Measurements from ENCODE around the gene TPD52L1.

TPD52L1 gene

DNA sequence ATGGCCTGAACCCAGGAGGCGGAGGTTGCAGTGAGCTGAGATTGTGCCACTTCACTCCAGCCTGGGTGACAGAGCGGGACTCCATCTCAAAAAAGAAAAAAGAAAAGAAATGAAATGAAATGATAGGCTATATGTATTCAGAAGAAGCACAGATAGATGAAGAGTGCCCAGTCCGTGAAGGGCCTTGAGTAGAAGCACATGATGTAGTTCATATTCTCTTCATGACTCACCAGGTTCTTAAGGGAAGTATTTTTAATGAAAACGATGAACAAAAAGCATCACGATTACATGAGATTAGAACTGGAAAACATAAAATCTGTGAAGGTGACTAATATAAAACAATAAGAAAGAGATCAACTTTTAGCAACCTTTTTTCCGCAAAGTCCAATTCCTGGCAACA is 29.8 kb downstream of the TPD52L1 start:
- no peak for DNase-seq

DNA sequence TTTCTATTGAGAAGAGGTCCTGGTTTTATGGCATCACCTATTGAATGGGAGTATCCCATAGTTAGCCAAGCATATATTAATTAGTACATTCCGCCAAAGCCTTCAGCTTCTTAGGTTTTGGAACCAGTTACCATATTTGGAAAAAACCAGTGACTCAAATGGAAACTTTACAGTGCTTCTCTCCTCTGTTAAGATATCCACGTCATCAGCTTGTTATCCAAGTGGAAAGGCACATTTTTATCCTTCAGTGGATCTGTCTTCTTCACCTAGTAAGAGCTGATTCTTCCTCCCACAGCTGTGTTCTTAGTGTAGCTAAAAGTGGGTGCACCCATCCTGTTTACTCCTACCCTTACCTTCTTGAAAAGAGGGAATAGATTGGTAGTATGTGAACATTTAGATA is 34.5 kb downstream of the TPD52L1 start:
- no peak for DNase-seq

DNA sequence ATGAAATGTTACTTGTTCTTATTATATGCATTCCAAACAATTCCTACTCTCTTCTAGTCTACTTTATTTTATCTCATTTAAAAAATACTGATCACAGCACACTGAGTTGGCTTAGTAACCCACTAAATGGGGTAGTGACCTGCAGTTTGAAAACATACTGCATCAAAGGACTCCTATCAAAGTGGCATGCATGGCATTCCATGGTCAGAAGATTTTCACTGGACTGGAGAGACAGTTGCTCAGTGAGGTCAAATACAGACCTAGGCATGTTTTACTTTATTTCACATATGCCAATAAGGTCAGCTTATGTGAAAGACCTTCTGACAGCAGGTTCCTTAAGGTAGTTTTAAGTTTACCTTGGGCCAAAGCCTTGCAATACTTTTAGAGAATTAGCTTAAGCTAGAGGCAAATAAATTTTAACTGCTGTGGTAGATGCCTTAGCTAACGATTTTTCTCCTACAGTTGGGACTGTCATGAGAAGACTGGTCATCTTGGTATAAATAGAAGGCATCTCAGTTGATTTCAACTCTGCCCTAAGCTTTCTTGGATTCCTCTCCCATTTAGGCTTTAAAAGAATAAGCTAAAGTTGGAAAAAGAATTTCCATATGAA is 35.1 kb downstream of the TPD52L1 start:
- no peak for DNase-seq

DNA sequence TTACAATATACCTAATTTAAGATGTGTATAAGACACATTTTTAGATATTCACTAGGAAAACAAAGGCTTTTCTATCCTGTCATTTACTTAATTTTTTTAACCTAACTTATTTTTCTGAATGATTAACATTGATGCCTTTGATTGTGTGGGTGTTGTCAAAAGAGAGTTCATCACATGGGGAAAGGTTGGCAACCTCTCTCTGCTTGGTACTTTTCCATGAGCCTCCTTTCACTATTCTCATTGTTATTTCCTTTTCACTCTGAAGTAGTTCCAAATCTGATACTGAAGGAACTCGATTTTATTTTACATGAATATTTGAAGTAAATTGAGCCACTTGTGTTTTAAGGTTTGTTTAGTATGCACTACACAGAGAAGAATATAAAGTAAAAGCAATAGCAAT is 35.9 kb downstream of the TPD52L1 start:
- DNase-seq, result no peak

DNA sequence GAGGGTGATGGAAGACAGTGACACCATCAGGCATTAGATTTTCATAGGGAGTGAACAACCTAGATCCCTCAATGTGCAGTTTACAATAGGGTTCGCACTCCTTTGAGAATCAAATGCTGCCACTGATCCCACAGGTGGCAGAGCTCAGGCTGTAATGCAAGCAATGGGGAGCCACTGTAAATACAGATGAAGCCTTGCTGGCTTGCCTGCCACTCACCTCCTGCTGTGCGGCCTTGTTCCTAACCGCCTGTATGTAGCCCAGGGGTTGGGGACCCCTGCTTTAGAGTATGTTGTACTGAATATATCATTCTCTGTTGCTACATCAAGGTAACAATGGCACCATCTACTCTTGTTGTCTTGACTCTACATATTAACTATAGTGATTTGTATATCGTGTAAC is 37.1 kb downstream of the TPD52L1 start:
- DNase-seq, result no peak

DNA sequence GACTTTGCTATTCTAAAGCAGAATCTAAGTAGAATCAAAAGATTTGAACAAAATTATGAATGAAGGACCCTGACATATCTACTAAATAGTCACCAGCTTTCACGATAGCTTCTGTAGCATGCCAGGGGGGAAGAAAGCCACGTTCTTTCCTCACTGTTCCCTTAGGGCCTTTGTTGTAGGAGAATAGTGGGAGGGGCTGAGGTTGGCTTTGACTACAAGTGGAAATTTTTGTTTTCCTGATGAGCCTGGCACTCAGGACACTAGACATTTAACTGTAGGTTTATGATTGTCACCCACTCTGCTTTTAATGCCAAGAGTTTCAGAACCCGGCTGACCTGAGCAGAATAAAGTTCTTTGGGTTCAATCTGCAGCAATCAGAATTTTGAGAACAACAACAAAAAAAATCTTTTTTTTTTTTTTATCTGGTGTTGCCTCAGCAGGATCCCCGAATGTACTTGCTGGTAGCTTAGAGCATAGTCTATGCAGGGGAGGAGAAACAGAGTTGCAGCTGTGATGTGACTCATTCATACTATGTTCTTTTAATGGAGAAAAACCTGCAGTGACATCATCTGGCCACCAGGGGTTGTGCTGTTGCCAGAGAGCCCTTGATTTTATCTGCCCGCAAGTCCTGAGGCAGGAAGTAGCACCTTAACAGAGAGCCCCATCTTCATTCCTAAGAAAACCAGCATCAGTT is 38.5 kb downstream of the TPD52L1 start:
- no peak for DNase-seq

DNA sequence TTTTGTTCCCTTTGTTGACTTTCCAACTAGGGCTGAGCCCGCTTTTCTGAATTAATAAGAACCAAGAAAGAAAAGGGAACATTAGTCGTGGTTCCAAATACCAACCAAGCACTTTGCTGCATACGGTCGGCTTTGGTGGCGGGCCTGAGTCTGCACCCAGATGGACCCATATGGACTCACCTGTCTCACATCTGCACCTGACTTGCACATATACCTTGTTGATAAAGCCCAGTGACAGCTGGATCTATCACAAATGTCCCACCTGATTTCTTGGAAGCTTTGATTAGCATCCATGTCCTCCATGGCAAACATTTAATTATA is 39.0 kb downstream of the TPD52L1 start:
- DNase-seq, result no peak

DNA sequence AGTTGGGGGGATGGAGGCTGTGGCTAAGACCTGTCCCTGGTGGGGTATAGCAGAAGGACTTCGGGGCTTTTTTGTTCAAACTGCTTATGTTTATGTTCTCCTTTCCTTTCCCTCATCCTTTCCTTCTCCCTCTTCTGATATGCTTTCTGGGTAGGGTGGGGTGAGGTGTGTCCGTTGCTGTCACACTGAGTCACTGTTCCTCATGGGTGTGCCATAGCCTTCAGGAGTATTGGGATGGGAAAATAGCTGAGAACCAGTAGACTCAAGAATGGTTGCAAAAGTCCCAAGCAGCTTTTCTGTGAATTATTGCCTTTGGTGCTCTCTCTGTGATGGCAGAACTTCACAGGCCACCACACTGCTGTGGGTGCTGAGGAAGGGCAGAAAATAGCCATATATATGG is 39.6 kb downstream of the TPD52L1 start:
- no peak for DNase-seq

DNA sequence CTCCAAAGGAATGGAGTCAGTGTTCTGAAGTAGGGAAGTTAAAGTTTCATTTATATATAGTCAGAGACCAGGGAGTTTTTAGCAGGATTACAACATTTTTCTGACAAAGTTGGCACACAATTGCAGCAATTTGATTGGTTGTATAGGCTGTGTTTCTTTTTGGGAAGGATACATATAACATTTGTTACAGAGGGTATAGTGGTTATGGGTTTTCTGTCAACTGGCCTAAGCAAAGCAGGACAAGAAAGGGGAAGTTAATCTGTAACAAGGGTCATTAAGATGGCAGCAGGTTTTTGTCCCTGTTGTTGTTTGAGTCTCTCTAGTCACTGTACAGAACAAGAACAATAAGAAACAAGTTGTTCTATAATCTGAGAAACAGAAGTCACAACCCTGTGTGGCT is 41.4 kb downstream of the TPD52L1 start:
- no peak for DNase-seq

DNA sequence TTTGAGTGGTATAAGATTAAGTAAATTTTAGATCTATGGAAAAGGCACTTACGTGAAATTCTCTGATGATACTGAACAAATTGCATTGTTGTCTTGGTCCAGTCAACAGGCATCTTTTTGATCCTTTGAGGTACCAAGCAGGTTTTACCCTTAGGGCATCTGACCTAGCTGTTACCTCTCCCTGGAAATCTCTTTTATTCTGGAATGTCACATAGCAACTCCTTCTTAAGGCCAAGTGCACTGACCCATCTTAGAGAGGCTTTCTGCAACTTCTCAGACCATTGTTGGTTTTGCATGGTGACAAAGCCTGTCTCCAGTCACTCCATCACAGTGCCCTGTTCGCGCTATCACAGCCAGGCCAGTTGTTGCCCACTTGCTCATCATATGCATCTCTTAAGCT is 42.0 kb downstream of the TPD52L1 start:
- no peak for DNase-seq

DNA sequence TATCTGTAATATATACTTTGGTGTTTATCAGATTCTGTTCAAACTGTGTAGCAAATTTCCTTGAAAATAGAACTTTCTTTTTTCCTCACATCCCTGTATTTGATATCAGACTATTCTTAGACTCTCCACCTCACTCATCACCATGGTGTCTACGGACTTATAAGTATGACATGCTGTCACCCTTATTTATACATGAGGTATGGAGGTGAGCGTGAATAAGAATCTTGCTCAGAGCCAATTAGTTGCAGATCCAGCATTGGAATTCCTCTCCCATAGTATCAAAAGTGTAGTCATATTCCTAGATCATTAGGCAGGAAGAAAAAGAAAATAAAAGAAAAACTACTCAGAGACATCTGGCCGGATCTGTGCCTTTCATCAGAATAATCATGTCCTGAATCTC is 43.0 kb downstream of the TPD52L1 start:
- no peak for DNase-seq

DNA sequence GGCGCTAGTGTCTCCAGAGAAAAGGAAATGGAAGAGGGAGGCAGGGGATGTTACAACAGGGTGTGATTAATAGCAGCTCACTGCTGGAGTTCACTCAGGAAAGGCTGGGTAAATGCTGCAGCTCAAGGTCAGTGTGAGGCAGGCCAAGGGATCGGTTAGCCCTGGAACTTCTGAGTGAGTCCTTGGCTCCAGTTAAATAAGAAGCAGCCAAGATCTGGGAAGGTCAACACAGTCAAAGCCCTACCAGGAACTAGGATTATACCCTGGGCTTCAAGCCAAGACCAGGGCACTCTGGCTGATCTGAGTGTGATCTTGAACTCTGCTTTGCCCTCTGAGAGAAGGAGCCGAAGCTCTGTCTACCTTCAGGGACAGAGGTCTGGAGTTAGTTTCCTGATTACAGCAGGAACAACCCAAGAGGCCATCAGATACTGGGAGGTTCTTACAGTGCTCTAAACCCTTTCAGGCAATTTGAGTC is 44.3 kb downstream of the TPD52L1 start:
- DNase-seq, result no peak

DNA sequence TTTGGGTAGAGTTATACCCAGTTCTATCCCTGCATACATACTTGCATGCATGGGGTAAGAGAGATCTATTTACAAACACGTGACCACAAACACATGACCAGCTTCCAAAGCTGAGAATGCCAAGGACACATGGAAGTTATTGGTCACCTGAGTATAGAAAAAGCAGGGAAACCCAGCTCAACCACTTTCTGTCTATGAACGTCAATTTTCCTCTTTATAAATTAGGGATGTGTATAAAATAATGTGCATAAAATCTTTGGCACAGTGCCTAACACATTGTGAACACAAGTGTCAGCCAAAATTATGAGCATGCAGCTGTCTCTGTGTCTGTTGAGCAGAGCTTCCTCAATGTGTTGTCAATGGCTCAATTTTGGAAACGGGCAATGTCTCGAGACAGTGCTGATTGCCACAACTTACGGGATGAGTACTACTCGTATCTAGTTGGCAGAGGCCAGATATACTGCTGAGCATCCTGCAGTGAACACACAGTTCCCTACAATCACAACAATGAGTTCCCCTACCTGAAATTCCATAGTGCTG is 44.9 kb downstream of the TPD52L1 start:
- DNase-seq, result peak; percentile 62

DNA sequence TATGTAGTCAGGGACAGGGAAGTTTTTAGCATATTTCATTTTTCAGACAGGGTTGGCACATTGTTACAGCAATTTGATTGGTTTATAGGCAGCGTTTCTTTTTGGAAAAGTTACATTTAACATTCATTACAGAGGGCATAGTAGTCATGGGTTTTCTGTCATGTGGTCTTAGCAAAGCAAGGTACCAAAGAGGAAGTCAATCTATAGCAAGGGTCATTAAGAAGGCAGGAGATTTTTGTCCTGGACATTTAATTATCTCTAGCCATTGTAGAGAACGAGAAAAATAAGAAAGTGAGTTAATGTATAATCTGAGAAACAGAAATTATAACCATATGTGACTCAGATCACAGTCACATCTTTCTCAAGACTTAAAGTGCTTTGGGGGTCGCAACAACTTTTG is 47.4 kb downstream of the TPD52L1 start:
- no peak for DNase-seq

DNA sequence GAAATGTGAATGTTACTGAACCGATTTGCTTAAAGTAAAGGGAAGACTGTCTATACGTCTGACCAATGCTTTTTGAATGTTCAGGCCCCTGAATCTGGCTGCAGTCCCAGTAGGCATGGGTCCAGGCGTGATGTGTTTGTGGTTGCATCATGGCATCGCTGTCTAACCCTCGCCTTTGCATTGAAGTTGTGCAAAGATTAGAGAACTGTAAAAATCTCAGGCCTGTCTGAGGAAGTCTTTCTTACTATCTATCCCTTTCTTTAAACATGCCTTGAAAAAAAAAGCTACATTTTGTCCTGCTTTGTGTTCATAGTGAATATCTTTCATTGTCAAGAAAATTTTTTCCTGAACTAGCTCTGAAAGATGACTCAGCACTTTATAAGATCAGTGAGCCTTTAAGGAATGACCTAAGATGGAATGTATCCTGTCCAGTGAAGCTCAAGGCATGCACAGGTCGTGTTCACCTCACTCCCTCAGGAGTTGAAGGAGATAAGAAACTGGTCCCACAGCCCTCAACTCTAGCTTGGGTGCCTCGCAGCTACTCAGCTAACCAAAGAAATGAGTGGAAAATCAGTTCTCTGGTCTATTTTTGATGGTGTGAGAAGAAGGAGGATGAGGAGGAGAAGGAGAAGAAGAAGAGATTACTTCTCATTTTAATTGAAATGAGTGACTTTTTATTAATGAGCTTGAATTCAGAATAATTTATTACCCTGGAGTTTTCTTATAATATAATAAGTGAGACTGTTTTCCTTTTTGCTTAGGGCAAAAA is 48.6 kb downstream of the TPD52L1 start:
- no peak for DNase-seq

DNA sequence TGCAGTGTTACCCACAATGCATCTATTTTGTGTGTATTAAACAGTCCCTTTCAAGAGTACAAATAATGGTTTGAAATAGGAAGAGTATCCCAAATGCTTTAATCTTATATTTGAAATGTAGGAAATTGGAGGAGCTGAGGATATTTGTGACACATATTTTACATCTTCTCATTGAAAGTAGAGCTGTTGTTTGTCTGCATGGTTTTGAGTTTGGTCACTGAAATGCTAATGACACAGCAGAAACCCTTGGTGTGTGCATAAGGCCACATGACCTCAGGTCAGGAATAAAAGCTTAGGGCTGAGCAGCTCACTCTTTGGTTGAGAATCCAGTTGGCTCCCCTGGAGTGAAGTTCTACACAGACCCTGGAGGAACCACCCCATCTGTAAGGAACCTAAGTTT is 49.8 kb downstream of the TPD52L1 start:
- DNase-seq, result no peak

DNA sequence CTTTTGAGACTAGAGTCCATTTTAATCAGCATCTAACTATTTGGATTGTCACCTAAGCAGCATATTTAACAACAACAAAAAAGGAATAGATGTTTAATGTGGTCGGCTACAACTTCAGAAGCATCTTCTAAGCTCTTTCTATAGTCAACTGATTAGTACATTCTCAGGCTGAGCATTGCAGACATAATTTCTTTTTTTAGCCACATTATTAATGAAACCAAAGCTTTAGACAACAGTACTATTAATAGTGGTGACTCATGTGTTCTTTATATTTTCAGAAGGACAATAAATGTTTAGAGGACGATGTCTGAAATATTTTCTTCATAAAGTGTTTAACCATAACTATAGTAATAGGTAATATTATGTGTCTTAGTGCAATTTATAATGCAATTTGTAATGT is 52.4 kb downstream of the TPD52L1 start:
- DNase-seq, result no peak

DNA sequence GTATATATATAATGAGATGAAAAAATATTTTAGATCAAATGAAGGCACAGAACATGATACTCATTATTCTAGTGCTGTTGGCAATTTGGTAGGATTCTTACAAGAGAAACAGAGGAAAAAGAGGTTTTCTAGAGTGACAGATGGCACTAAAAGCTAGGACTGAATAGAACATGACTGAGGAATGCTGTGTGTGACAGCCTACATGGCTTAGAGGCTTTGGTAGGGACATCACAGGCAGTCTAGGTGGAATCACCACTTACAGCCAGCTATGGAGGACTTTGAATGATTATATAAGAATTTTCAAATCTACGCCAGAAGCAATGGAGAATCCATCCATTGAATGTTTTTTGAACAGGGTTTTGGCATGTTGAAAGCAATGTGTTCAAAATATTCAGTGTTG is 52.8 kb downstream of the TPD52L1 start:
- DNase-seq, result no peak

DNA sequence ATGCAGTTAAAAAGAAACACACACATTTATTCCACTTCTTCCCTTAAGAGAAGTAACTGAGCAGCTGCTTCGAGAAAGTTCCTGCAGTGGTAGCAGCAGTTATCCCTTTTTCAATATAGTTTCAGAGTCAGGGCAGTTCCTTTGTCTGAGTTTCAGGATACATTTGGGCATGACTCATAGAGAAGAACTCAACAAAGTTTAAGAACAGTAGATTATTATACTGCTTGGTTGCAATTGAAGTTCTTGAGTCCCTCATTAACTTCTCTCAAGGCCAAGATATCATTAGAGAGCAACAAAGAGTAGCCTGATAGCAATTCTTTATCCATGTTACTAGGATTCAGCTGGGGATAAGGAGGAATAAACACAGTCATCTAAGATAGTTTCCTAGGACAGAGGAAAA is 54.4 kb downstream of the TPD52L1 start:
- no peak for DNase-seq

DNA sequence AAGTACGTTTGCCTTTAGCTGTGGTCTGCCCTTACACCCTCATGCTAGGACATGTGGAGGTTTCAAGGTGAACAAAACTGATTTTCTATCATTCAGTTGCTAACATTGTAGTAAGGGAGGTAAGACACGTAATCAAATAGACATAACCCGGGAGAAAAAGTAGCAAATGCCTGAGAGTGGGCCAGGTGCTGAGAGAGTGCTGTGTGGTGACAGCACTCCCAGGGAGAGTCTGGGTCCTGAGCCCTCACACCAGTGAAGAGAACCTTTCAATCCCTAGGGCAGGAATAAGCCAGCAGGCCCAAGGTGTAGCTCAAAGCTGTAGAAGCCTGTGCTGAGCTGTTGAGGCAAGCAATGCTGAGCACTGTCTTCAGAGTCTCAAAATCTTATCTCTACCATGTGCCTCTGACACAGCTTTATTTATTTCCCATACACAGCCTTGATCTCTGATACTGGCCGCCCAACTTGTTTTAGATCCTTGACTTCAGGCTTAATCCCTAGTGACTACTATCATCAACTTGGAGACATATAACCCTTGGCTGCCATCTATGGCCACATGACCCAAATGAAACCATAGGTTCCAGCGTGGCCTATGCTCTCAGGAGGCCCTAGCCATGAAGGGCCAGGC is 55.2 kb downstream of the TPD52L1 start:
- no peak for DNase-seq

DNA sequence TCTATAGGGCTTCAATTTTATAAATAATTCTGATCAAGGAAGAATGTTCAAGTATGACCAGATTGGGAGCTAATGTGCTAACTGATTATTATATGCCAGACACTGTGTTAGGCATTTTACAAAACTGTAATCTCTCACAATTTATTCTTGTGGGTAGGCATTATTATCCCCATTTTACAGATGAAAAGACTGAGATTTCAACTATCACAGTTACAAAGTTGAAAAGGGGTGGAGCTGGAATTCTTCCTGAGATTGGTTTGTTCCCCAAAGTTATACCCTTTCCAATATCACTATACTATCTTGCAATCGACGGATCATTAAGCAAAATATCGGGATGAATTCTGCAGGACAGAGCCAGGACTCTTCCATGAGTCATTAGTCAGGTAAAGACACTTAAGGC is 57.1 kb downstream of the TPD52L1 start:
- DNase-seq, result no peak

DNA sequence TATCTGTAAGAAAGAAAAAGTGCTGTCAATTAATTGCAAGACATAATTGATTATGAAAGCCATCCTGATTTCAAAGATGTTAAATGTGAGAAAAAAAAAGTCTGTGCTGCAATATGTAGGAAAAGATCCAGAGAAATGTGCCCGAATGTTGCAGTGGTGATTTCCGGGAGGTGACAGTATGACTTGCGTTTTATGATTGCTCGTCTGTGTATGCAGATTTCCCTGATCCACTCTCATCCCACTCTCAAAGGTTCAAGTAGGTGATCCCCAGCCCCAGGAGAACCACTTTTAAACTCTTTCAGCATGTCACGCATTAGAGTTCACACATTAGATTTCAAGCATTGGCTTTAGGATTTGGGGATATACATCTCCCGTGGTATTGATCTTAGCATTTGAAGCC is 57.8 kb downstream of the TPD52L1 start:
- DNase-seq, result no peak

DNA sequence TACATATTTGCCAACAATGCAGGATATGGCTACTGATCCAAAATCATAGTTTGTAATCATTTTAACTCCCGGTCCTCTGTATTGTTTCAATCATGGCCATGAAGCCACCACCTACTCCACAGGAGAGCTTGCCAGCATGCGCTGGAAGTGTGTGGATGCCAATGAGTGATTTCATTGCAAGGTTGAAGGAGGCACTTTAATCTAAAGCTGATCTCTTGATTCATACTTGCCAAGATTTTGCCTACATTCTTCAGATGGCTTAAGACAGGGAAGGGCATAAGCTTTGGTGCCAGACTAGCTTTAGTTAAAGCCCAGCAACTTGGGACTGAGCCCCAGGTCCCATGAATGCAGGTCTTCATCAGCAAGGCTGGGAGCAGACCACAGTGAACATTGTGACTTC is 58.8 kb downstream of the TPD52L1 start:
- no peak for DNase-seq

DNA sequence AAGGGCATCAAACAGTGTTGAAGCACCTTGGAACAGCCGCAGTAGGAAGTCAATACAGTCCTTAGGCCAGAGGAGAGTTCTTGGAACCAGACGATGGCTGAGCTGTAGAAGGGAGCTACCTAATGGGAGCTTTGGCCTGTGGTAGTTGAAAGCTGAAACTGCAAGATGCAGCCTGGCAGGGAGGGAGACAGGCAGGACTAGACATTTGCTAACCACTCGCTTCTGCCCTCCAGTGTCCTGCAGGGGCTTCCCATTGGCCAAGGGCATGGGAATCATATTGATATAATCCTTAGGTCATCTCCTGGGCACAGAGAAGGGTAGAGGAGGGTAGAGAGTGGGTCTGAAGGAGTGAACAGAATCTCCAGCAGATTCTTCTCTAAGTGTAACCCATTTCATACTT is 60.4 kb downstream of the TPD52L1 start:
- DNase-seq, result no peak

Measured in NCI-H1105 (cell line).